Measurements from ENCODE around the gene AKTIP. TPM values are rescaled to one million over a fixed set of nuclear protein-coding genes. Genes with fewer than 3 reads are reported as not detected.

The AKTIP gene
- total RNA-seq, 4 donors from 2014 or later, result 45.0 to 53.7 (median 48.8) TPM

GRCh38 chr16:53530046-53530445 is 27.0 kb upstream of the AKTIP start:
- Histone ChIP-seq H3K27me3 (no peaks in the 10 kb centered on the region), H3K9me3 (no peaks in the 10 kb centered on the region), H3K4me3 (no peak overlapping the region), H3K27ac (no peak overlapping the region), H3K4me1 (no peaks in the 10 kb centered on the region), H3K36me3 (no peaks in the 10 kb centered on the region)
- intact Hi-C loops (cut with DNase I; ENCODE audit: low total_unique reads), result no loop called here
- no peak for TF ChIP-seq POLR2A (IDR thresholded peaks at IDR 0.05)
- TF ChIP-seq, protein P1, sequence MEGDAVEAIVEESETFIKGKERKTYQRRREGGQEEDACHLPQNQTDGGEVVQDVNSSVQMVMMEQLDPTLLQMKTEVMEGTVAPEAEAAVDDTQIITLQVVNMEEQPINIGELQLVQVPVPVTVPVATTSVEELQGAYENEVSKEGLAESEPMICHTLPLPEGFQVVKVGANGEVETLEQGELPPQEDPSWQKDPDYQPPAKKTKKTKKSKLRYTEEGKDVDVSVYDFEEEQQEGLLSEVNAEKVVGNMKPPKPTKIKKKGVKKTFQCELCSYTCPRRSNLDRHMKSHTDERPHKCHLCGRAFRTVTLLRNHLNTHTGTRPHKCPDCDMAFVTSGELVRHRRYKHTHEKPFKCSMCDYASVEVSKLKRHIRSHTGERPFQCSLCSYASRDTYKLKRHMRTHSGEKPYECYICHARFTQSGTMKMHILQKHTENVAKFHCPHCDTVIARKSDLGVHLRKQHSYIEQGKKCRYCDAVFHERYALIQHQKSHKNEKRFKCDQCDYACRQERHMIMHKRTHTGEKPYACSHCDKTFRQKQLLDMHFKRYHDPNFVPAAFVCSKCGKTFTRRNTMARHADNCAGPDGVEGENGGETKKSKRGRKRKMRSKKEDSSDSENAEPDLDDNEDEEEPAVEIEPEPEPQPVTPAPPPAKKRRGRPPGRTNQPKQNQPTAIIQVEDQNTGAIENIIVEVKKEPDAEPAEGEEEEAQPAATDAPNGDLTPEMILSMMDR (IDR thresholded peaks at IDR 0.05), result no peak
- DNase-seq, result no peak

DNA sequence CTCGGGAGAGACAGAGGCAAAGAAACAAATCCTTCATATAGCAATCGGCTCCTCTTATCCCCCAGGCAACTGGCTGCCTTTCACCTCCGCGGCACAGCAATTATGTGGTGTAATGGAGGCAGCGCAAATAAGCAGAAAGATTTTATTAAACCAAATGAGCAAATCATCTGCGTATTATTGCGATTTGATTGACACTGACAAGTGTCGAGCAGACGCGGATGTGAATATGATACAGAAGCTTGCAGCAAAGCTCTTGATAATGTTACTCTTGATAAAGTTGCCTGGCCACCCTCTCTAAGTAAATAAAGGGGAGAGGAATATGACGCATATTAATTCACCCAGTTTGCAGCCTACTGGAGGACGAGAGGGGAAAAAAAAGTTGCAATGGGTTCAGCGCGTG is 26.5 kb upstream of the AKTIP start:
- DNase-seq, result no peak
- no peaks in the 10 kb centered on the region for H3K36me3 ChIP-seq
- intact Hi-C loops (cut with DNase I; ENCODE audit: low total_unique reads), result no loop called here

DNA sequence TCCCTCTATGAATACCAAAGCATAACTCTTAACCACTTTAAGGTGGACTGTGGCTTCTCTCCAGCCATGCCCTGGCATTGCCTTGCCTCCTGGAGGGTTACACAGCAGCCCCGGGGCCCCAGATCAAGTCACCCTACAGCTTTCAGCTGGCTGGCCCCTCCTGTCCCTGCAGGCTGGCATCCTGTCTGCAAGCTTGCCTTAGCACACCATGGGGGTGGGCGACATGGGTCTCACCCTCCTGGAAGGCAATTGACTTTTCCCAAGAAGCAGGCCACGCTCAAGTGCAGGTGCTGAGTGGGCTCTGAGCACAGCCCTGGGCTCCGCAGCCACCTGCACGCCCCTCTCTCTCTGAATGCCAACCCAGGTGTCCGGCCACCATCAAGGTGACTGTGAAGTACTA is 25.8 kb upstream of the AKTIP start:
- Histone ChIP-seq H3K36me3 (no peaks in the 10 kb centered on the region), H3K4me3 (no peak overlapping the region), H3K4me1 (no peaks in the 10 kb centered on the region), H3K27ac (no peak overlapping the region), H3K27me3 (no peaks in the 10 kb centered on the region), H3K9me3 (no peaks in the 10 kb centered on the region)
- no peak for DNase-seq
- no peak for TF ChIP-seq POLR2A (IDR thresholded peaks at IDR 0.05)
- TF ChIP-seq, protein P1 (IDR thresholded peaks at IDR 0.05), result no peak
- intact Hi-C loops (cut with DNase I; ENCODE audit: low total_unique reads), result no loop called here

More for the DNA sequence above, 26.5 kb upstream of the AKTIP start:
- Histone ChIP-seq H3K27ac (no peak overlapping the region), H3K27me3 (no peaks in the 10 kb centered on the region), H3K4me1 (no peaks in the 10 kb centered on the region), H3K9me3 (no peaks in the 10 kb centered on the region), H3K4me3 (no peak overlapping the region)
- TF ChIP-seq POLR2A (IDR thresholded peaks at IDR 0.05), result no peak
- TF ChIP-seq, protein P1 (IDR thresholded peaks at IDR 0.05), result no peak

DNA sequence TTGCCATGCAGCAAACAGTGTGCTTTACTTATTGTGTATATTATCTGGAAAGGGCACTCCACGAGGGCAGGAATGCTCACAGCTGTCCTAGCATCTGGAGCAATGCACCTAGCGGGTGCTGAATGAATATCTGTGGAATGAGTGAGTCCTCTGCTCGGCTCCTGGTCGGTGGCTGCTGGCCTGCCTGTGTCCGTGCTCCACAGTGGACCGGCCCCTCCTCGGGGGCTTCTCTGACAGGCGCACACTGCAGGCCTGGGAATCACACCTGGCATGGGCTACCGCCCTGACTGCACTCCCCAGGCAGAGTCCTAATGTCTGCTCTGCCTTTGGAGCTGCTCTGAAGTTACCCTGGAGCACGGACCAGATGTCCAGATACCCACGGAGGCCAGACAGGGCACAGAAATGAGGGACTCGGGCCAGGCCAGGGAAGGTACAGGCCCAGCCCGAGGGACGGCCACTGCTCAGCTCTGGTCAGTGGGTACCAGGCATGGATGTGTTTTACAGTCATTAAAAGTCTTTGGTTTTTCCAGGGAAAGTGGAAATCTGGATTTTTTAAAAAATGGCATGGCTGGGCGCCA is 21.1 kb upstream of the AKTIP start:
- no peaks in the 10 kb centered on the region for H3K9me3 ChIP-seq
- no peak overlapping the region for H3K4me3 ChIP-seq
- DNase-seq, result no peak
- TF ChIP-seq, protein P1 (IDR thresholded peaks at IDR 0.05), result no peak
- TF ChIP-seq POLR2A (IDR thresholded peaks at IDR 0.05), result no peak
- no peaks in the 10 kb centered on the region for H3K27me3 ChIP-seq
- H3K4me1 ChIP-seq, result no peaks in the 10 kb centered on the region
- intact Hi-C loops (cut with DNase I; ENCODE audit: low total_unique reads), result no loop called here
- no peaks in the 10 kb centered on the region for H3K36me3 ChIP-seq
- H3K27ac ChIP-seq, result no peak overlapping the region

GRCh38 chr16:53523126-53523804 is 20.3 kb upstream of the AKTIP start:
- H3K27ac ChIP-seq, result no peak overlapping the region
- intact Hi-C loops (cut with DNase I; ENCODE audit: low total_unique reads), result no loop called here
- no peak overlapping the region for H3K4me3 ChIP-seq
- no peaks in the 10 kb centered on the region for H3K27me3 ChIP-seq
- DNase-seq, result no peak
- H3K9me3 ChIP-seq, result no peaks in the 10 kb centered on the region
- H3K36me3 ChIP-seq, result no peaks in the 10 kb centered on the region
- H3K4me1 ChIP-seq, result no peaks in the 10 kb centered on the region
- TF ChIP-seq POLR2A (IDR thresholded peaks at IDR 0.05), result no peak
- TF ChIP-seq, protein P1 (IDR thresholded peaks at IDR 0.05), result no peak
